H9 (cell line): ENCODE measurements around the gene CA11. TPM values are rescaled to one million over a fixed set of nuclear protein-coding genes. Genes with fewer than 3 reads are reported as not detected.

ENCODE experiments used
- DNase-seq: peaks from one replicate; pipeline ENCODE4 v3.0.0-alpha.2; 2017
- H2AFZ ChIP-seq: one replicate; pipeline ENCODE4 v1.6.1; 2013; ENCODE audit warnings: mild to moderate bottlenecking, low read length, control low read depth, moderate library complexity
- H2AK5ac ChIP-seq: 2 replicates; pipeline ENCODE4 v1.6.1; 2013; ENCODE audit warnings: low read length, control low read depth, mixed read lengths; ENCODE audit not compliant: insufficient read length
- H2BK120ac ChIP-seq: one replicate; pipeline ENCODE4 v1.6.1; 2013; ENCODE audit warnings: low read depth, mild to moderate bottlenecking, low read length, control low read depth, inconsistent platforms; ENCODE audit not compliant: poor library complexity, severe bottlenecking
- H2BK12ac ChIP-seq: 2 replicates; pipeline ENCODE4 v1.6.1; 2013; ENCODE audit warnings: low read length, control low read depth, mixed read lengths, low read depth; ENCODE audit not compliant: insufficient read length
- H2BK15ac ChIP-seq: 2 replicates; pipeline ENCODE4 v1.6.1; 2013; ENCODE audit warnings: low read depth, low read length, control low read depth
- H2BK20ac ChIP-seq: one replicate; pipeline ENCODE4 v1.6.1; 2013; ENCODE audit warnings: low read depth, mild to moderate bottlenecking, low read length, control low read depth, inconsistent platforms; ENCODE audit not compliant: poor library complexity, severe bottlenecking
- H2BK5ac ChIP-seq: 2 replicates; pipeline ENCODE4 v1.6.1; 2013; ENCODE audit warnings: low read length, control low read depth, mixed read lengths; ENCODE audit not compliant: insufficient read length
- H3K14ac ChIP-seq: 2 replicates; pipeline ENCODE4 v1.6.1; 2013; ENCODE audit warnings: low read length, control low read depth; ENCODE audit not compliant: insufficient read depth
- H3K18ac ChIP-seq: 2 replicates; pipeline ENCODE4 v1.6.1; 2013; ENCODE audit warnings: low read depth, mild to moderate bottlenecking, mixed read lengths, low read length, control low read depth; ENCODE audit not compliant: insufficient read length
- H3K23ac ChIP-seq: 2 replicates; pipeline ENCODE4 v1.6.1; 2013; ENCODE audit warnings: low read length, control low read depth, mixed read lengths, low read depth; ENCODE audit not compliant: insufficient read length
- H3K23me2 ChIP-seq: 2 replicates; pipeline ENCODE4 v1.6.1; 2013; ENCODE audit warnings: low read depth, mild to moderate bottlenecking, mixed read lengths, low read length, control low read depth; ENCODE audit not compliant: insufficient read length, poor library complexity, severe bottlenecking
- H3K27ac ChIP-seq: 2 replicates; pipeline ENCODE4 v1.5.1; 2013; ENCODE audit warnings: low read length, control low read depth, mixed read lengths, low read depth; ENCODE audit not compliant: insufficient read length
- H3K27me3 ChIP-seq: 2 replicates; pipeline ENCODE4 v1.6.1; 2013; ENCODE audit warnings: low read length, control low read depth, inconsistent platforms; ENCODE audit not compliant: insufficient read depth
- H3K4ac ChIP-seq: 2 replicates; pipeline ENCODE4 v1.6.1; 2013; ENCODE audit warnings: low read depth, mild to moderate bottlenecking, control low read depth, inconsistent platforms, low read length, moderate library complexity
- H3K4me1 ChIP-seq: 2 replicates; pipeline ENCODE4 v1.6.1; 2013; ENCODE audit warnings: low read length, control low read depth, inconsistent platforms; ENCODE audit not compliant: insufficient read depth
- H3K4me2 ChIP-seq: 2 replicates; pipeline ENCODE4 v1.6.1; 2013; ENCODE audit warnings: low read length, control low read depth, mixed read lengths; ENCODE audit not compliant: insufficient read length, insufficient read depth
- H3K56ac ChIP-seq: 2 replicates; pipeline ENCODE4 v1.6.1; 2013; ENCODE audit warnings: low read depth, mild to moderate bottlenecking, mixed read lengths, low read length, control low read depth; ENCODE audit not compliant: insufficient read length
- H3K79me1 ChIP-seq: 2 replicates; pipeline ENCODE4 v1.6.1; 2013; ENCODE audit warnings: low read depth, mild to moderate bottlenecking, moderate library complexity, low read length, control low read depth, inconsistent platforms; ENCODE audit not compliant: insufficient read depth, poor library complexity, severe bottlenecking
- H3K79me2 ChIP-seq: 2 replicates; pipeline ENCODE4 v1.6.1; 2013; ENCODE audit warnings: low read length, control low read depth, inconsistent platforms; ENCODE audit not compliant: insufficient read depth
- H3K9ac ChIP-seq: 2 replicates; pipeline ENCODE4 v1.6.1; 2013; ENCODE audit warnings: low read length, control low read depth, mixed read lengths; ENCODE audit not compliant: insufficient read length; ENCODE audit errors: extremely low read depth
- H3K9me3 ChIP-seq: one replicate; pipeline ENCODE4 v1.6.1; 2013; ENCODE audit warnings: low read depth, low read length, inconsistent platforms; ENCODE audit not compliant: control insufficient read depth
- H3T11ph ChIP-seq: one replicate; pipeline ENCODE4 v1.6.1; 2013; ENCODE audit warnings: mild to moderate bottlenecking, low read length, control low read depth, inconsistent platforms
- H4K20me1 ChIP-seq: one replicate; pipeline ENCODE4 v1.6.1; 2013; ENCODE audit not compliant: control insufficient read depth, insufficient read length, insufficient read depth
- H4K5ac ChIP-seq: 2 replicates; pipeline ENCODE4 v1.6.1; 2013; ENCODE audit warnings: low read depth, mild to moderate bottlenecking, mixed read lengths, low read length, control low read depth; ENCODE audit not compliant: insufficient read length
- H4K8ac ChIP-seq: replicated peaks from 2 replicates; pipeline ENCODE4 v1.6.1; 2013; ENCODE audit warnings: low read length, control low read depth, mixed read lengths, low read depth; ENCODE audit not compliant: insufficient read length
- H4K91ac ChIP-seq: 2 replicates; pipeline ENCODE4 v1.6.1; 2013; ENCODE audit warnings: low read depth, mild to moderate bottlenecking, moderate library complexity, mixed read lengths, low read length, control low read depth; ENCODE audit not compliant: insufficient read length
- H3K27ac Mint-ChIP-seq, 3 experiments: 2 replicates in 2 of 3; 3 replicates in 1 of 3; pipeline ENCODE4 v1.8.0; 2020 to 2021; ENCODE audit warnings: mixed read lengths in 3 of 3, mild to moderate bottlenecking in 1 of 3, moderate library complexity in 1 of 3
- H3K27me3 Mint-ChIP-seq: 2 replicates; pipeline ENCODE4 v1.8.0; 2021; ENCODE audit warnings: low read depth, mild to moderate bottlenecking, moderate library complexity, mixed read lengths
- H3K36me3 Mint-ChIP-seq, 3 experiments: 2 replicates in 2 of 3; 3 replicates in 1 of 3; pipeline ENCODE4 v1.8.0; 2020 to 2021; ENCODE audit warnings: low read depth in 3 of 3, mixed read lengths in 3 of 3; ENCODE audit not compliant: insufficient read depth in 1 of 3
- H3K4me1 Mint-ChIP-seq, 2 experiments: 2 replicates each; pipeline ENCODE4 v1.8.0; 2020; ENCODE audit warnings: mixed read lengths in 2 of 2
- H3K4me3 Mint-ChIP-seq, 2 experiments: 2 replicates in 1 of 2; 3 replicates in 1 of 2; pipeline ENCODE4 v1.8.0; 2020 to 2021; ENCODE audit warnings: mild to moderate bottlenecking in 2 of 2, mixed read lengths in 2 of 2, moderate library complexity in 1 of 2
- H3K9me3 Mint-ChIP-seq, 2 experiments: 2 replicates in 1 of 2; 3 replicates in 1 of 2; pipeline ENCODE4 v1.8.0; 2020; ENCODE audit warnings: mild to moderate bottlenecking in 2 of 2, mixed read lengths in 2 of 2, moderate library complexity in 1 of 2
- CTCF ChIP-seq: fragments of 200-600 bp; sonication (generic); conservative IDR thresholded peaks from 3 replicates; pipeline ENCODE4 v1.8.0; 2021; ENCODE audit warnings: antibody characterized with exemption, mild to moderate bottlenecking
- WGBS: extraction: QIAGEN DNeasy Blood & Tissue Kit; methylation state at CpG from one replicate; pipeline ENCODE4 v1.1.7; 2013; ENCODE audit warnings: missing lambda C conversion rate, low lambda C conversion rate, mixed read lengths; ENCODE audit not compliant: insufficient read length; ENCODE audit errors: extremely low coverage; 5-methylcytosine and 5-hydroxymethylcytosine counted together
- total RNA-seq: library from RNA; stranded (reverse); gene quantifications from 2 replicates; pipeline ENCODE4 v1.2.1, GENCODE V29; 2021

The CA11 gene
- total RNA-seq, 1 experiment from 2014 or later, result 107 TPM

- no CpG with 5 or more reads among the region's 2 CpGs for WGBS
- Histone ChIP-seq H3K27me3 (no peaks in the 10 kb centered on the region), H4K8ac (no peak overlapping the region), H2AK5ac (no peak overlapping the region), H2BK12ac (no peak overlapping the region), H3K9ac (no peak overlapping the region), H3K4ac (no peak overlapping the region), H2BK15ac (no peak overlapping the region), H3K4me2 (no peak overlapping the region), H2BK20ac (no peak overlapping the region), H4K5ac (no peak overlapping the region), H3K9me3 (no peaks in the 10 kb centered on the region), H4K20me1 (no peaks in the 10 kb centered on the region), H3K79me2 (no peaks in the 10 kb centered on the region), H3K23ac (no peak overlapping the region), H3K4me1 (peaks cover 2% of the 10 kb centered on the region; the same call in 1 of the 2 replicates), H3K56ac (no peak overlapping the region), H3K14ac (no peak overlapping the region), H2BK120ac (no peak overlapping the region), H3K23me2 (peaks cover 19% of the 10 kb centered on the region), H4K91ac (no peak overlapping the region), H3K18ac (no peak overlapping the region), H3K27ac (no peak overlapping the region), H3K79me1 (no peaks in the 10 kb centered on the region), H3T11ph (no peak overlapping the region), H2AFZ (no peak overlapping the region), H2BK5ac (no peak overlapping the region)
- DNase-seq, result no peak
- Mint-ChIP-seq H3K4me3 (no peak overlapping the region), H3K27me3 (no peaks in the 10 kb centered on the region; the same call in 1 of the 2 replicates), H3K9me3 (no peaks in the 10 kb centered on the region; a peak in 1 of 5 replicates), H3K4me1 (peaks cover 34 to 36% of the 10 kb centered on the region in 2 experiments), H3K27ac (no peak overlapping the region), H3K36me3 (peaks cover 14 to 39% (median 36%) of the 10 kb centered on the region in 3 experiments)
- no peak for TF ChIP-seq CTCF
Observed at GRCh38 chr19:48641850-48642249, 4.1 kb downstream of the CA11 start.
